HG02973 (cell line): ENCODE measurements around the gene TCP11.

Experiments
- ATAC-seq: cut with Tn5 transposase; IDR thresholded peaks from one replicate; pipeline ENCODE4 v1.9.1; 2021; ENCODE audit warnings: moderate library complexity; ENCODE audit not compliant: unreplicated experiment

Gene TCP11

GRCh38 chr6:35068206-35068605 lies 72.9 kb downstream of the TCP11 start:
- ATAC-seq, result no peak
